Tibial nerve (tissue), 3 donors: ENCODE results near the gene SCYGR6.

ENCODE experiments used
- POLR2A ChIP-seq, 2 donors: fragments of 450-650 bp; IDR thresholded peaks; one replicate each; pipeline ENCODE4 v1.6.1; 2017; ENCODE audit warnings: antibody characterized with exemption in 2 of 2, mild to moderate bottlenecking in 2 of 2, moderate library complexity in 2 of 2
- TF ChIP-seq, protein P1 (sequence below), 5 experiments: fragments of 200-600 bp in 3 of 5; fragments of 450-650 bp in 2 of 5; sonication (generic) in 3 of 5; IDR thresholded peaks; one replicate each; pipeline ENCODE4 v1.5.1; 2016 to 2019; ENCODE audit warnings: antibody characterized with exemption in 5 of 5, mild to moderate bottlenecking in 3 of 5, moderate library complexity in 2 of 5

DNA sequence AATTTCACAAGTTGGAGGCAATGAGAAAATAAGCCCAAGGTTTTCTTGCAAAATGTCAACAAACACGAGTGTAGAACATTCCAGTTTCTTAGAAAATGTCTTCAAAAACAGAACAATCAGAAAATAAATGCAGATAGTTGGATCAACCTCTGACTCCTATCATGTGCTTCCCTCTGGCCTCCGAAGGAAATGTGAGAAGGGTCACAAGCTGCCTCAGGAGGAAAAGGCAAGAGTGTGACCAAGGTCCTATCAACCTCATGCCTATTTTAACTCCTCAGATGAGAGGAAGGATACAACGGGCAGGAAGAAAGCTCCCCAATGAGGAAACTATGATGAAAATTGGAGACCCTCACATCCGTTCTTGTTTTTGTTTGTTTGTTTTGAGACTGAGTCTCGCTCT lies 50.1 kb downstream of the SCYGR6 start:
- TF ChIP-seq, protein P1, sequence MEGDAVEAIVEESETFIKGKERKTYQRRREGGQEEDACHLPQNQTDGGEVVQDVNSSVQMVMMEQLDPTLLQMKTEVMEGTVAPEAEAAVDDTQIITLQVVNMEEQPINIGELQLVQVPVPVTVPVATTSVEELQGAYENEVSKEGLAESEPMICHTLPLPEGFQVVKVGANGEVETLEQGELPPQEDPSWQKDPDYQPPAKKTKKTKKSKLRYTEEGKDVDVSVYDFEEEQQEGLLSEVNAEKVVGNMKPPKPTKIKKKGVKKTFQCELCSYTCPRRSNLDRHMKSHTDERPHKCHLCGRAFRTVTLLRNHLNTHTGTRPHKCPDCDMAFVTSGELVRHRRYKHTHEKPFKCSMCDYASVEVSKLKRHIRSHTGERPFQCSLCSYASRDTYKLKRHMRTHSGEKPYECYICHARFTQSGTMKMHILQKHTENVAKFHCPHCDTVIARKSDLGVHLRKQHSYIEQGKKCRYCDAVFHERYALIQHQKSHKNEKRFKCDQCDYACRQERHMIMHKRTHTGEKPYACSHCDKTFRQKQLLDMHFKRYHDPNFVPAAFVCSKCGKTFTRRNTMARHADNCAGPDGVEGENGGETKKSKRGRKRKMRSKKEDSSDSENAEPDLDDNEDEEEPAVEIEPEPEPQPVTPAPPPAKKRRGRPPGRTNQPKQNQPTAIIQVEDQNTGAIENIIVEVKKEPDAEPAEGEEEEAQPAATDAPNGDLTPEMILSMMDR (IDR thresholded peaks at IDR 0.05), result no peak
- no peak for TF ChIP-seq POLR2A (IDR thresholded peaks at IDR 0.05)
